Esophagus muscularis mucosa (tissue), 4 donors: ENCODE data around the gene PIEZO1.

Experiments used
- CTCF ChIP-seq, 3 experiments: fragments of 200-600 bp in 2 of 3; fragments of 450-650 bp in 1 of 3; sonication (generic) in 2 of 3; IDR thresholded peaks; one replicate each; pipeline ENCODE4 v1.5.1; 2017 to 2019; ENCODE audit warnings: antibody characterized with exemption in 3 of 3, mild to moderate bottlenecking in 2 of 3, moderate library complexity in 1 of 3
- EP300 ChIP-seq: sonication (generic); formaldehyde crosslinking; IDR thresholded peaks from one replicate; pipeline ENCODE4 v1.6.1; 2017; ENCODE audit warnings: antibody characterized with exemption
- POLR2A ChIP-seq: fragments of 450-650 bp; IDR thresholded peaks from one replicate; pipeline ENCODE4 v1.6.1; 2017; ENCODE audit warnings: antibody characterized with exemption, moderate library complexity, mild to moderate bottlenecking, low read depth

GRCh38 chr16:88755745-88756443 lies 29.1 kb downstream of the PIEZO1 start:
- TF ChIP-seq CTCF (IDR thresholded peaks at IDR 0.05) (no peak), POLR2A (no peak), EP300 (no peak)
